ENCODE data around the gene KCNAB1. TPM values are rescaled to one million over a fixed set of nuclear protein-coding genes. Genes with fewer than 3 reads are reported as not detected.

The KCNAB1 gene
- total RNA-seq, 2 donors from 2014 or later: 14.0 to 33.1 TPM

DNA sequence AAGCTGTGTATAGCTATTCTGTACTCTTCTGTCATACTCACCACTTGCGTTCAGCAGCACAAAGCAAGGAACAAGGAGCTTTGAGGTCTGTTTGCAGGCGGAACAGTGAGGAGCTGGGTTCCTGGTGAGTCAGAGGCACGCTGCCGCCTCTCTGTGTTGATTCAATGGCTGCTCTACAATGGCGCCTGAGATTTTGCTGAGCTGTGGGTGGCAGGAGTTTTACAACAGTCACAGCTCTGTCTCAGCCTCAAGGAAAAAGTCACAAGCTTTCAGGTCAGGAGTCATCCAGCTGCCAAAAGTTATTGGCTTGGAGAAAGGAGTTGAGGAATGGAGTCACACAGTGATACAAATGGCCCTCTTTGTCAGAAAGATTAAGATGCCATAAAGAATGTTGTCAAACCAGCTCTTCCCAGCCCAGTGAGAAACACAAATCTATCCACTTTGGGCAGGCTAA lies 336.4 kb downstream of the KCNAB1 start:
- intact Hi-C loops (cut with DNase I): no loop called here

DNA sequence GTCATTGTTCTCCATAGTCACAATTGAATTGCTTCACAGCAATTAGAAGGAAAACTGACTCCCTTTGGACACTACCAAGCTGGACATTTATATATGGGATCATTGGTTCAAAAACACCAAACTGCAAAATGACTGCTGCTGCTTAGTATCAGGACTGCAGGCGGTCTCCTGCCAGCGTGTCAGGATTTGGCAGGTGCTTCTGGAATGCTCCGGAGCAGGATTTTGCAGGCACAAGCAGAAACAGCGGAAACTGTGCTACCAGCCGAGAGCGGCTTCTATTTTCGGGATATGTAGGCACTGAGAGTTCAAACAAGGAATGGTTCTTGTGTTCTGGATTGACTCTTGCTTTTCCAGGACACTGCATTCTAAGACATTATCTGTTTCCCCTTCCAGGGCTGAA lies 339.1 kb downstream of the KCNAB1 start:
- intact Hi-C loops (cut with DNase I): no loop called here
- DNase-seq (ENCODE audit: low spot score): no peak

More for the DNA sequence above, 336.4 kb downstream of the KCNAB1 start:
- DNase-seq (ENCODE audit: low spot score): no peak

DNA sequence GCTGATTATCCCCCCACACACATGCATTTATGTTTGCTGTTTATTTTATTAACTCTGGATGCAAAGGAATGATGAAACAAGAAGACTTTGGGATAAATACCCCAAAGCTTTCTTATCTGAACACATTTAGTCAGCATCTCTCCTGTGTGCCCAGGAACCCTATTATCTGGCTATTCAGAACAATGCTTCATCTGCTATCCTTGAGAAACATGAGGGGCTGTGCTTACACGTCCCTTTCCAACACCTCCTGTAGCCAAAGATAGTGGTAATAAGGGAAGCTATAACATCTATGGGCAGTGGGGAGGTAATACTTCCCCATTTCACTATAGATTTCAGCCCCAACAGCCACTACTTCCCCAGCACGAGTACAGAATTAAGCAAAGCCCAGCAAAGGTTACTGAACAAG lies 339.8 kb downstream of the KCNAB1 start:
- intact Hi-C loops (cut with DNase I): no loop called here
- DNase-seq (ENCODE audit: low spot score): no peak

DNA sequence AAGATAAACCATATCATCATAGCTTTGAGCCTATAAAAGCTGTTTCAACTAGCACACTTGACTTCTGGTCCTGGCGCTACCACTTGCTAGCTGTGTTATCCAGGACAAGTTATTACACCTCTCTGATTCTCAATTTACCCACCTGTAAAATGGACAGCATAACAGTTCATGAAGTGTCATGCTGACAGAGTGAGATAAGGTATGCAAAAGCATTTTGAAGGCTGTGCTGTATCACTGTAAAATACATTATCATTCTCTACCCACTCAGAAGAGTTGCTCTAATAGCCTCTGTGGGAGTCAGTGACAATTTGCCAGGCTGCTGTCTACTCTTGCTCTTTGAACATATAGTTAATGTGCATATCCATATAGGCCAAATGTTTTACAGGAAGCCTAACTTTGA lies 341.5 kb downstream of the KCNAB1 start:
- intact Hi-C loops (cut with DNase I): no loop called here
- DNase-seq (ENCODE audit: low spot score): no peak

DNA sequence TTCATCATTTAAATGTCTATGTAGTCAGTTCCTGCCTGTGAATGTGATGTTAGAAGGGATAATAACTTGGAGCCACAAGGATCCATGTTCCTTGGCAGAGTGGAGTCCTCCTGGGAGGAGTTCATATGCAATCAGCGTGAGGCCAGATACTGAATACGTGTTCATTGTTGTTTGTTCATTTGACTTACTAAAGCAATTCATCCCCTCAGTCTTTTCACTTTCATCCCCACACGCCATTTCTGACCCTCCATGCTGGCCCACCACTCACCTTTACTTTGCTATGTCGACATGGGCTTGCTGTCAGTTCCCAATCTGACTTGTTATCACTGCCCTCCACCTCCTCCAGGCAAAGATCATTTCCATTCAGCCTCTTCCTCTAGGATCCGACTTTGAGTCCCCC lies 342.7 kb downstream of the KCNAB1 start:
- DNase-seq (ENCODE audit: low spot score): no peak
- intact Hi-C loops (cut with DNase I): no loop called here

DNA sequence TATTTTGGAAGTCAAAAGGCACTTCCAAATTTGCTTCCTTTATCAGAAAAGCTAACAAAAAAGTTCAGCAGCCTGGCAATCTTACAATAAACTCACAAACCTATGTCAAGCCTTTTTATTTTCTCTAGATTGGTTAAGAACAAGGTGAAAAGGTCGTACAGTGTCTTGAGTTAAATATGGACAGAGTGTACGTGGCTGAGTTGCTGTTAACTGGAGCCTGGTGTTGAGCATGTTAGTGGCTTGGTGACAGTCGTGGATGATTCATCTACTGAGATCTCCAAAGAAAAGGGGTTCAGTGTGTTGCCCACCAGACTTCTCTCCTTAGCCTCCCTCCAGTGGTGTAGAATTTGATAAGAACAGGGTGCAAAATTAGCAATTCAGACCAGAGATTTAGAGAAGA lies 344.8 kb downstream of the KCNAB1 start:
- DNase-seq (ENCODE audit: low spot score): no peak
- intact Hi-C loops (cut with DNase I): no loop called here

DNA sequence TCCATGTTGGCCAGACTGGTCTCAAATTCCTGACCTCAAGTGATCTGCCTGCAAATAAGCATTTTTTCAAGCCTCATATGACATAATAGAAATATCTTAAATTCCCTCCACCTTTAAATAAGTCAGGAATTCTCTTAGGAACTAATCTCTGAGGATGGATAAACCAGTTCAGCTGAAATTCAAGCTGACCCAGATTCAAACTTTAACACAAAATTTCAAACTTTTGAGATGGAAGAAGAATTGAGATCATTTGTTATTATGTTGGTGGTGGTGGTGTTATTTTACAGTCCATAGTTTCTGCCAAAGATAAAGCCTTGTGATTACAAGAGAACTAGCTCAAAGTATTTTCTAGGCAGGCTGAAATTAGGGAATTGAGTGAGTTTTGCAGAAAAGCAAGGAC lies 349.1 kb downstream of the KCNAB1 start:
- no peak for DNase-seq (ENCODE audit: low spot score)
- intact Hi-C loops (cut with DNase I): no loop called here

DNA sequence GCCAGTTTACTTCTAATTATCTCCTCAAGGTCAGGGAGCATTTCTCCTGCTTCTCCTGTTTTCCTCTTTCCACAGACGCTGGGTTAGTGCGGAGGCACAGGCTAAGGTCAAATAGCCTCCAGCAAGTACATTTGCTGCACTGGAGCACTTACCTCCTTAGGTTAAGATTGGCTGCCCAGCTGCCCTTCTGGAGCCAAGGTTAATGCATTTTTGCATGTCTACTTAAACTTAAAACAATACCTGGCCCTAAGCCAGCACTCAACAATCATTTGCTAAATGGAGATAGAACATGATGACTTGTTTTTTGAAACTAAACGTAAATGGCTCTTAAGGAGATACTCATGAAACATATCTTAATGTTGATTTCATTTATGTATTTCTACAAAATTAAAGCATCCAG lies 351.1 kb downstream of the KCNAB1 start:
- no peak for DNase-seq (ENCODE audit: low spot score)
- intact Hi-C loops (cut with DNase I): no loop called here

DNA sequence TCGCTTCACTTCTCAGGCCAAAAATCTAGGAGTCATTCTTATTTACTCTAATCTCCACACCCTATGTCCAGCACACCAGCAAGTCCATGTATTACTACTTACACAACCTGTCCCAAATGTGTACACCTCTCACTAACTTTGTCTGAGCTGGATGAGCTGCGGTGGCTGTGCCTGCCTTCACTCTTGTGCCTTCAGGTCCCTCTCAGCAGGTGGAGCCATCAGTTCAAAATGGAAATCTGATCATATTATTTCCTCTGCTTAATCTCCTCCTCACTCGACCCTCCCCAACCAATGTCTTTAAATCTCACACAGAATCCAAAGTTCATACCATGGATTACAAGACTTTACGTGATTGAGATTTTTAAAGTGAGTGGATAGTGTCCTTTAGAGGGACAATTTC lies 351.8 kb downstream of the KCNAB1 start:
- intact Hi-C loops (cut with DNase I): no loop called here

DNA sequence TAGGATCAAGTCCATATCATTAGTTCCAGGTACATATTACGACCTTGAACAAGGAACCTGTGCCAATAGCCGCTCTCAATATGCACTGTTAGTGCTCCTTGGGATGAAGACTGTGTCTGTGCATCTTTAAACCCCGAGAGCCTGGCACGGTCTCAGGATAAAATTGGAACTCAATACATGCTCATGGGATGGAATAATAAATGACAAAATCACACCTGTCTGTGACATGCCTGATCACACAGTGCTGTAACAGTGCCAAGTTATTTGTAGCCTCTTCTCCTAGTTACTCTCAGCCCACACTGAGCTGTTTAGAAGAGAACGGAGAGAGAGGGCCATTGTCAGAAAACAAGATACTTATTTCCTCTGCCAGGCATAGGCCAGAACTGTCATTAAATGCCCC lies 352.3 kb downstream of the KCNAB1 start:
- no peak for DNase-seq (ENCODE audit: low spot score)
- intact Hi-C loops (cut with DNase I): no loop called here

More for the DNA sequence above, 351.8 kb downstream of the KCNAB1 start:
- no peak for DNase-seq (ENCODE audit: low spot score)

DNA sequence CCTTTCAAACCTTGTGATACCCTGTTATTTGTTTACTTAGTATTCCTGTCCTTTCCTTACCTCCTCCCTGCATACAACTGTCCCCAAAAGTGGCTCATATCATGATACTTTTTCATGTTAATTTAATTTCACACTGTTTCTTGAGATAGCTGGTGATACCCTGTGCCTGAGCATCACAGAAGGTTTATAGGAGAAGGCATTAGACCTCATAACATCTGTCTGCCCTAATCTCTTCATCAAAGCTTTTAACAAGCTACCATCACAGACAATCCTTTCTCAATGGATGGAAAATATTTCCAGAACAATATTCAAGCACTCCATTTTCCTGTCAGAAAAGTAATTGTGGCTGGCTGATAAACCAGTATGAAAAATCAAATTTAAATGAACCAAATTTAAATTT lies 353.0 kb downstream of the KCNAB1 start:
- DNase-seq (ENCODE audit: low spot score): no peak
- intact Hi-C loops (cut with DNase I): no loop called here

DNA sequence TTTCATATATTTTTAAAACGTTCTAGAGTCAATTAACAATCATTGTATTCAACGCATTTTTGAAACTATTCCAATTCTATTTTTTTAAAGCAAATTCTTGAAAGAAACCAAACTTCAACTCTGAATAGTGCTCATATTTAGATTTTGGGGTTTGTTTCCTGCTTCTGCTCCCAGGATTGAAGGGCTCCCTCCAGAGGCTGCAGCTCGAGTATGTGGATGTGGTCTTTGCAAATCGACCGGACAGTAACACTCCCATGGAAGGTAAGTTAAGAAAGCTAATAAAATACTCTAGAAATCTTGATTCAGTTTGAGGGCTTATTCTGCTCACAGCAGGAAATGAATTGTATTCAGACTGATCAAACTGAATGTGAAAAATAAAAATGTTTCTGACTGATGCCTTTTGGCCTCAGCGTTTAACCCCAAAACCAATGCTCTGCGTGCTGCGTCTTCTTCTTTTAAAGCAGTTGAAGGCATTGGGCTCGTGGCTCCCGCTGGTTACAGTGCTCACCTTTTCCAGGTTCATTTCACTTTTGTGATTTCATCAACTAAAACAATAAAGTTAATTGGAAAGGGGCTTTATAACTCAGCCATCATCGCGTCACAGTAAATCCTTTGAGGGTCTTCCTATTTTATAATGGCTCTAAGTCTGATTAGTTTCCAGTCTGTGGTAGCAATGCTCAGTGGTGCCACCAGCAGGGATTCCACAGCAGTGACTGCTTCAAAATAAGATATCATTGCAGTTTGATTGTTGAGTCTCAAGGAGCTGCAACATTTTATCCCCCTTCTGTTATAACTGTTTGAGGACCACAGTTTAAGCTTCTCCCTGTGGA lies 354.4 kb downstream of the KCNAB1 start:
- intact Hi-C loops (cut with DNase I): no loop called here
- no peak for DNase-seq (ENCODE audit: low spot score)

DNA sequence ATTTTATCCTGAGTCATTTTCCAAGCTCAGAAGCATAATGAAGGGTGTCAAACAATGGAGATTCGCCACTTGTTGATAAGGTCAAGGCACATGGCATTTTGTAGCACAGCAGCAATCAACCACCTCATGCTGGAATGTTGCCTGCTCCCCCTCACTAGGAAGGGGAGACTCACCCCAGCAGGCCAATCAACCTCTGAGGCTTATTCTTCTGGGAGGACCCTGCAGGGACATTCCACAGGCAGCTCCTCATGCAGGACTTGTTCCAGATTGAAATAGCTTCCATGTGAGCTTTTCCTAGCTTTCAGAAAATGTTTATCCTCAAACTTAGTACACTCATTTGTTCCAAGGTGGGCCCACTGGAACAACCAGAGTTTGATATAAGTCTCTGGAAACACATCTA lies 356.9 kb downstream of the KCNAB1 start:
- intact Hi-C loops (cut with DNase I): no loop called here

DNA sequence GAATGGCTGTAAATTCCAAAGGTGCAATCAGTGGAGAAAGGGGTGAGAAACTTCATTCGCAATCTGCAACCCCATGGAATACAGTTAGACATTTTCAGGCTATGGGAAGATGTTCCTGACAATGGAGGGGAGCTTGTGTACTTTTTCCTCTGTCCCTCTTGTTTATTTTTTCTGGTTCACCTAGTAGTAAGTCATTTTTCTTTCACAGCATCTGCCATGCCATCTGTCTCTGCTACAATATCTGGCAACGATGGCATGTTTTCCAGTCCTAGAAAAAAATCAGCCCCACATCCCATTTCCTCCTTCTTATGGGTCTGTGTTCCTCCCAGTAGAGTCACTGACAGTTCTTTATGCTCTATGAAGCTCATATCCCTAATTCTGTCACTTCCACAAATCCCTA lies 358.5 kb downstream of the KCNAB1 start:
- no peak for DNase-seq (ENCODE audit: low spot score)
- intact Hi-C loops (cut with DNase I): no loop called here

More for the DNA sequence above, 356.9 kb downstream of the KCNAB1 start:
- no peak for DNase-seq (ENCODE audit: low spot score)

DNA sequence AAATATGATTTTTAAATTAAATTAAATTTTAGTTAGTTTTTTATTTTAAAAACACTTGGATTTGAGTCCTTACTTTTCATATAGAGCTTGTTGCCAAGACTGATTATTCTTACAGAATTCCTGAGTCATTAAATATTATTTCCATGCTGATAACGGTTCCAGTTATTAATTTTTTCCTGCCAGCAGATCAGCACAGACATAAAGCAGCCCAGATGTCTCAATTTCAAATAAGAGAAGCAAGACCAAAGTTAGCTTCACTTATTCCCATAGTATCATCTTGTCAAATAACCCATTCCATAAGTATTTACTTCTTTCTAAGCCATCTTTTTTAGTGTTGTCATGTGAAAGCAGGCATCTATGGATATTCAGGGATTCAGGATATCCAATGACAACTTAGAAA lies 359.2 kb downstream of the KCNAB1 start:
- intact Hi-C loops (cut with DNase I): no loop called here
- no peak for DNase-seq (ENCODE audit: low spot score)

DNA sequence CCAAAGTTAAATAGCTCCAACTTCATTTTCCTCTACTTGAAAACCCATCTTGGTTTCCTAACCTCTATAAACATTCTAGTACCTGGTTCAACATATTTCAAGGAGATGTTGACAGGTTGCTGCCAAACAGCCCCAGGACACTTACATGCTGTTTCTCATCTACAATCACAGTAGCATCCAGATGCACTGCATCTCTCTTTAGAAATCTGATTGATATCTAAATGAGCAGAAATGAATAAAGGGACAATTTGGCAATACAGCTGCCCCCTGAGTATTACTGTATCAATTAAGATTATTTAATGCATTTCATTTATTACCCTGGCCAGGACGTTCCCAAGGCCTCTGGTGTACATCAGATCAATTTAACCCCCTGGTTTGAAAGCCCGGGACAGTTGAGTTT lies 360.6 kb downstream of the KCNAB1 start:
- intact Hi-C loops (cut with DNase I): no loop called here
- DNase-seq (ENCODE audit: low spot score): no peak

DNA sequence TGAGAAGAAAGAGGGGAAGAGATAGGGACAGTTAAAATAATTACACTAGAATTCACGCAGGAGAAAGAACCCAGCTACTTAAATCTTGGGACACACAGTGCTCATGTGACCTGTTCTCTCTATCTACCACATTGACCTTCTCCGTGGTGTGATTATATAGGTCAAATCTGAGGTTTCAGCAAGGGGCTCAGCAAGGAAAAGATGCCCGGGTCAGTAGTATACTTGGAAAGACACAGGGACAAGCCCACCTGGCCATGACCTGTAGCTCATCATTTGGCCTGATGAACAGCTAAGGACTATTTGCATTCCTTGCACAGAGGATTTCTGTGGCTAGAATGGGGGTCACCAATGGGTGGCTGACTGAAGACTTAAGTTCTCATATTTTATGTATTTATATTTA lies 362.6 kb downstream of the KCNAB1 start:
- intact Hi-C loops (cut with DNase I): no loop called here
- no peak for DNase-seq (ENCODE audit: low spot score)

DNA sequence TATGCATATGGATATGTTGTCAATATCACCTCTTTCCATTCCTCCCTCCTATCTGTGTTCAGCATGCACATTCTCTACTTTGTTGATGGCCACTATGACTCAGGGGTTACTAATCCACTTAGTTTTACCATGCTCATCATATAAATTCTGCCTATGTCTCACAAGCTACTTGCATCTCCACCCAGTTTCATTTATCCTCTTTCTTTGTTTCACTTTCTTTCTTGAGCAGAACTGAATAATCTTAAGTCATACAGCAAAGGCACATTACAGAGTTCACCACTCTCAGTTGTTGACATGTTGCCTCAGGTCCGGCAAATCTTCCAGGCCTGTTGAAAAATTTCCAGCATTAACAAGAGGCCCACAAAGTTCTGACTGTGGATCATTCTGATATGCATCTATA lies 363.0 kb downstream of the KCNAB1 start:
- no peak for DNase-seq (ENCODE audit: low spot score)
- intact Hi-C loops (cut with DNase I): no loop called here

DNA sequence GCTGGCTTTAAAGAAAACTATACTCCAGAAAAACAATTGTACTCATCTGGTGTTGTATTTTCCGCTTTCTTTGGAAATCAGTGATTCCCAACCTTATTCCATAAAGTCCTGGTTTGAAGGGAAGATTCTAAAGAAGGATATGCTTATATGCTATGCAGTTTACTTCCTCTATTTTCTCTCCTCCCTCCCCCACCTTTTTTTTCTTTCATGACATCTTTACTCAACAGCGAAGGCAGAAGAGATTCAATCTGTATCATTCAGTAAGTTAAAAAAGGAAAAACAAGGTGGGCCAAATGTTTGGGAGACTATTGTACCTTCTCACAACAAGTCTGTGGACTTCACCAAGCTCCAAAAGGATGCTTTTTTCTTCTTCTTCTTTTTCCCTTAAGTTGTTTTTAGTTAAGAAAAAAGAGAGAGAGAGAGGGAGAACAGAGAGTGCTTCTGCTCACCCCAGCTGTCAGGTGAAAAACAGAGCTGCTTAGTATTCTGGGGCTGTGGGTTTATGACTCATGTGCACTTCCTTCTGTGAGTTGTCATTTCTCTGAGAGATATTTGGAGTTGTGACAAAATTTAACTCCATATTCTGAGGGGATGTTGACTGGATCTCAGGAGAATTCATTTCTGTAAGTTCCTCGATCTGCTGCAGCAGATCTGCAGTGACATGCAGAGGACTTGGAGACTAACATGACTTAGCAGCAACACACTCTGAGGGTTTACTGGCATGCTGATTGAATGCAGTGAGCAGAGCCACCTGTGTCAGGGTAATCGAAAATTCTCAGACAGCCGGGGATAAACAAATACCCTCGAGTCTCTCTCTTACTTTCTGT lies 363.8 kb downstream of the KCNAB1 start:
- intact Hi-C loops (cut with DNase I): no loop called here
- DNase-seq (ENCODE audit: low spot score): no peak

DNA sequence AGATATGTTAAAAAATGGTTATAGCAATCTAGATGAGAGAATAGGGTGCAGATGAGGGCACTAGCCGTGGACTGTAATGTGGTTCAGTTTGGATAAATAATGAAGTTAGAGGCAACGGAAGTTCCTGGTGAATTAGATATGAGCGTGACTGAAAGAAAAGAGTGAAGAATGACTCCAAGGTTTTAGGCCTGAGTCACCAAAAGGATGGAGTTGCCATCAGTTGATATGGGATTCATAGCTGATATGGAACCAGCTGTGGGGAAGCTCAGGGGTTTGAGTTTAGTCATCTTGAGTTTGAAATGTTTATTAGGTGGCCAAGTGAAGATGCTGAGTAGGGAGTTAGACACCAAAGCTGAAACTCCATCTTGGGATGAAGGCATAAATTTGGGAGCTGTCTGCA lies 368.4 kb downstream of the KCNAB1 start:
- DNase-seq (ENCODE audit: low spot score): no peak
- intact Hi-C loops (cut with DNase I): no loop called here

DNA sequence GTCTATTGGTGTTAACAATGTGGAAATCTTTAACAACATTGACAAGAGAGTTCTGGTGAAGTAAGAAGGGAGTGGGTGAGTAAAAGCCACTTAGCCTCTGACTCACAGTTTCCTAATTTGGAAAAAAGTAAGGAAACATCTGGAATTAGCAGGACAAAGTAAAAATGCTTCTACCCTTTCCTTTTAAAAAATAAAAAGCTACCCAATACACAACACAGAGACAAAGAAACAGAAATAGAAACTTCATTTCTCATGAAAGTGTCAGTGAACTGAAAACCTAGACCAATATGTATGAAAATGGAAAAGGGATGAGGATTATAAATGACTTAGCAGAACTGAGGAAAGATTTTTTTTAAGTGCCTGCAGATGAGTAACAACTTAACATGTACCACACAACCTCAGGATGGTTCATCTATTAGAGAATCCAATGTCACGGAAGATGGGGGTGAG lies 369.1 kb downstream of the KCNAB1 start:
- DNase-seq (ENCODE audit: low spot score): no peak
- intact Hi-C loops (cut with DNase I): no loop called here

Measured in posterior vena cava (tissue), 2 donors.